Islet of Langerhans (tissue), 1 donor: Measurements from ENCODE around the gene LRRC7.

Experiments used
- FAIRE-seq: peaks from one replicate; lab custom pipeline; 2011; peaks lifted over from hg19 to GRCh38; lab: Jason Lieb, UNC

LRRC7 gene

GRCh38 chr1:69589799-69590198, 22.1 kb downstream of the LRRC7 start:
- FAIRE-seq = no peak

GRCh38 chr1:69592341-69592740, 24.6 kb downstream of the LRRC7 start:
- FAIRE-seq = no peak

DNA sequence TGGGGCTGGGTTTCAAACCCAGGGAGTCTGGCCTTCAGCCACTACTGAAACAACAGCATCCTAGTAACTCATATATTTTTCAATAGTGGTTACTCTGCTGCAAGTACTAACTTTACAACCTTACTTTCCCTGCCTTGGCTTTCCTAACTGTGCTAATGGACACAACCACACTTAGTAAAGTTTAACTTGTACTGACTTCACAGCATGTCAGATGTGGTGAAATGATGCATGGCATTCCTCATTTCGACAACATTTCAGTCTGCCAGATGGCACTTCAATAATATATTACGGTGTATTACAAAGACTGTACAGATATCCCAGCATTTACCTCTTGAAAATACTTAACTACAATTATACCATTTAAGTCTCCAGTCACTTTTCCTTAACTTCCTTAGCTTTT, 27.8 kb downstream of the LRRC7 start:
- no peak for FAIRE-seq

- FAIRE-seq = no peak
Observed at GRCh38 chr1:69611316-69611715, 43.6 kb downstream of the LRRC7 start.

- FAIRE-seq = no peak
Observed at GRCh38 chr1:69613414-69613813, 45.7 kb downstream of the LRRC7 start.

GRCh38 chr1:69638673-69639072, 71.0 kb downstream of the LRRC7 start:
- no peak for FAIRE-seq

DNA sequence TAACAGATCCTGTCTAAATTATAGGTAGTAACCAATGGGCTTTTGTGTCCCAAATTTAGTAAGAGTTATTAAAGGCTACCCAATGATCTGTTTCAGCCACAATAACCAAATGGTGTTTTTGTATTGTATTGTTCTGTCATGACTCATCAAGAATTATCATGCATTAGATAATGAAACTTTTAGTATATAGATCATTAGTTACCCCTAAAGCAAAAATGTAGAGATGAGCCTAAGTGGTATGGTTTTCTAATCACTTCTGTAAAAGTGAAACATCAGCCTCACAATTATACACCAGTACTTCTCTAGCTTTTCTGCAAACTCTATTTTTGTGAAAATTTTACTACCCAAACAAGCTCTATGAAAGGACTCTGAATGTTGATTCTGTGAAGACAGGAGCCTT, 71.4 kb downstream of the LRRC7 start:
- FAIRE-seq = no peak

DNA sequence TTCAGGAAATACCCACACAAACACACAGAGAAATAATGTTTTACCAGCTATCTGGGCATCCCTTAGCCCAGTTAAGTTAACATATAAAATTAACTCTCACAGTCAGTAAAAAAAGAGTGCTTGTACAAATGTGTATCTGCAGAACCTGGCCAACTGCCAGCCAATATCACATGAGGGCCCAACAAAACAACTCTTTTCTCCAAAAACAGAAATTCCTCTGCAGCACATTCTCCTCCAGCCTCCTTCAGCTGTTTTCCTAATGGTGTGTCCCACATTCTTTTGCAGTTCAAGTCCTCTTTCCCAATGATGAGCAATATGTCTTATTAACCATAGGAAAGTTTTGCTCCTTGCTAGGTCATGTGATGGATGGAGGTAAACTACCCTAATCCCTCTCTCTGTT, 75.5 kb downstream of the LRRC7 start:
- no peak for FAIRE-seq

DNA sequence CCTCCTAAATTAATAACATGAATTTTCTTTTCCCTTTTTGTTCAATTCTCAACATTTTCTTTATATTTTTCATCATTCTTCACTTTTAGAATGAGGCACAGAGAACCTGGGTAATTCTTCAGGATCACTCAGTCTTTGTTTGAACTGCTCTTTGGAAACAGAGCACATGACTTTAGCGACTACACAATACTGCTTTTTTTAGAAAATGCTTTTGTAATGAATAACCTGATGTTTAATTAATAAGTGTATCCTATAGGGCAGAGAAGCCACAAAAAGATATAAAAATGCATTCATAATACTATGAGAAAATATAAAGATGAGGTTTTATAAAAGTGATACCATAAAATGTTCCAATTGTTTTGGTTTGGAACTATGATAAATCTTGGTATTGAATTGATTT, 77.8 kb downstream of the LRRC7 start:
- peak; percentile 21 for FAIRE-seq

- no peak for FAIRE-seq
Observed at GRCh38 chr1:69648486-69648885, 80.8 kb downstream of the LRRC7 start.

DNA sequence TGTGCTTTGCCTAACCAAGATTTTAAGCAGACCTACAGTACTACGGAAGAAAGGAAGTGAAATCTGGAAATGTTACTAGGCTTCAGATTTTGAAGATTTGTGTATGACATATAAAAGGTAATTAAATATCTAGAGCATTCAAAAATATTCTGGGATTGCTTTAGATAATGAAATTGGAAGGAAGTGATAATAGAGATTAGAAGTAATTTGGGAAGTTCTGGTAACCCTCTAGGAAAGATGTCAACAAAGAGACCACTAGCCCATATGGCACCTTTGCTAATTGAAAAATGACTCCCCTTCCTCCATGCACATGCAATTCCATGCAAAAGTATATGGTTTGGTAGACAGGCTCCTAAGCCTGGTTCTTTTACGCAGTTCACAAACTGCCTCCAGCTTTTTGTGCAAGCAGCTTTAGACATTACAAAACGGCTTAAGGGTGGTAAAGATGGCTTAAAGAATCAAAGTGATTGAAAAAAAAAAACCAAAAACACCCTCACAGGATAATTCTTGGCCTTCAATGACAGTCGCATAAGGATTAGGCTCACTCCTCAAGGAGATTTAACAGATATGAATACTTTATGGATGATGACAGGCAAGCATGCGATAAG, 81.8 kb downstream of the LRRC7 start:
- no peak for FAIRE-seq

GRCh38 chr1:69650779-69651178, 83.1 kb downstream of the LRRC7 start:
- no peak for FAIRE-seq

- FAIRE-seq = no peak
Observed at GRCh38 chr1:69651656-69652055, 83.9 kb downstream of the LRRC7 start.

DNA sequence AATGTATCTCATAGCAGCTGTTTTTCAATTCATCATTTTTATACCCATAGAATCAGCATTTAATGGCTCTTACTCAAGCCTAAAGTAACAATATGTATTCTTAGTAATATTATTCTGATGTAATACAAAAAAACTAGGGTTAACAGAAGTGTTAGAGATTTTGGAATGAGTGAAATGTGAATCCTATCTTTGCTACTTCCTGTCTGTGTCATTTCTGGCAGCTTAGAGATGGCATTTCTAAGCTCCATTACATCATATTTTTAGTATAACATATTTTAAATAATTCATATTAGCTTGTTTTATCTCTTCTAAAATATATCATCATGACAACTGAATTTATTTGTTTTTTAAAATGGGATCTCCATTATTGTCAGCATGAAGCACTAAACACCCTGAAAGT, 90.2 kb downstream of the LRRC7 start:
- no peak for FAIRE-seq

GRCh38 chr1:69661686-69662085, 94.0 kb downstream of the LRRC7 start:
- no peak for FAIRE-seq

DNA sequence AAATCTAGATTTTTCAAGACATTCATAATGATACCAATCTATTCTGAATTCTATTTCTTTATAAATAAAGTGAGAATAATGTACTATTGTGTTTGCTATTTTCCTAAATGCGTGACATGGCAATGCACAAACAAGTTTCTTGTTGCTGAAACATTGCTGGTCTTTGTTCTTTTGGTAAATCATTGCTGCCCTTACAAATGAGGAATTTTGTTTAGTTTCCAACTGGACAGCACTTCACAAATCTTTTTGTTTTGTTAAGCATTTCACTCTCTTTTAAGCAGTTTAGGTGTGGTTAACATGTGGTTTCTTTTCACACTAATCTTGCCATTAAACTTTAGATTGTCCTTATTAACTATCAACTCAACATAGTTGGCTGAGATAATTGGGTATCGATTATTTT, 94.6 kb downstream of the LRRC7 start:
- FAIRE-seq = no peak

DNA sequence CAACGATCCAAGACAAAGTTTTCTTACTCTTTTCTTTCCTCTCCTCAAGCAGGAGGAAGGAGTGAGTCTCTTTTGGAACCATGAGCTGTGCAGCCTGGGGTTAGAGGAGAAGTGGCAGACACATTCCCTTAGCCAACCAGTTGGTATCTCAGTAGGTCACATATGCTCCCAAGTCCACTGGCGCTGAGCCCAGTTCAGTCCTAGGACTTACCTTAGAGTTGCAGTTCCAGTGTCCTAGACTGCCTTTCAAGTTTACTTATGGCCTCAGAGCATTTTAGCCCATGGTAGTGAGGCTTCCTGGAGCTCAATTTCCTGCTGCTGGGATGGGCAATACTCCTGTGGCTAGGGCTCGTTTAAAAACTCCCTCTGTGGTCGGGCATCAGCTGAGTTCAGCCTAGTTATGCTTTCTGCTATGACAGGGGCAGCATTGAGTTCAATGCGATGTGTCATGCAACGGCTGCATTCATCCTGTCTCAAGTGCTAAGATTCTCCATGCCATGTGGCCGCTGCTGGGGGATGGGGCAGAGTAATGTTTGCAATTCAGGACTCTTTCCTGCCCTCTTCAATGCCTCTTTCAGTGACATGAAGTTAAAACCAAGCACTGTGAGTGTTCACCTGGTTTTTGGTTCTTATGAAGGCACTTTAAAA, 103.8 kb downstream of the LRRC7 start:
- FAIRE-seq = no peak

DNA sequence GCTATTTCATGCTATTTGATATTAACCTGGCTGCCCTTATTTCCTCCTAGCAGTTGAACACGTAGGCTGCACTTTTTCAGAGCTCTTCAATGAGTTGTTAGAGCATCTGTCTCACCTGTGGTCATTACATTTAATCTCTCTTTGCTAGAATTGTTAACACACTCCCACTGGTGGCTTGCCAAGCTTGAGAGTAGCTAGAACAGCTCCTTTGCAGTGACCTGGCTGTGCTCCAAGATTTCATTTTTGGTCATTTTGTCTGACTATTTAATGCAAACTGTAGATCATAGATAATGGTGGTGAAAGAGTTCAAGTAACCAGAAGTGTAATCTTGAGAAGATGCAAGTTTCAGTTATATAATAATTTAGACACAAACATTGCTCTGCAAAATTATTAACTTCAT, 105.6 kb downstream of the LRRC7 start:
- no peak for FAIRE-seq

GRCh38 chr1:69679965-69680364, 112.2 kb downstream of the LRRC7 start:
- FAIRE-seq = no peak

- no peak for FAIRE-seq
Observed at GRCh38 chr1:69686367-69686984, 118.8 kb downstream of the LRRC7 start.

DNA sequence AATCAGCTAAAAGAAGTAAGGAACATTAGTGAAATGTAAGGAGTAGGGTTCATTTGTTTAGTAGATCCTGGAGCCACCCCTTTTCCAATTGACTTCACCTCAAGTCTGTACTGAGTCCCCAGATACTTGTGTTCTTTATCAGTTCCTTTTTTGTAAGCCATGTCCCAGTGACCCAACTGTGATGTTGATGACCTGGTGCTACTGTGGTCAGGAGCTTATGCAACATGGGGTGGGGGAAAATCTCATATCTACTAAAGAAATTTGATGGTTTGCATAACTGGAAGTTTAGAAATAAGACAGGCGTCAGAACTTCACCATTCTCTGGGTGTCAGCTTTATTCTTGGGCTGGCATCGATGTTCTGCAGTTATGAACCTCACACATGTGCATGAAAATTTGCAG, 120.5 kb downstream of the LRRC7 start:
- no peak for FAIRE-seq

- no peak for FAIRE-seq
Observed at GRCh38 chr1:69691179-69691578, 123.5 kb downstream of the LRRC7 start.

DNA sequence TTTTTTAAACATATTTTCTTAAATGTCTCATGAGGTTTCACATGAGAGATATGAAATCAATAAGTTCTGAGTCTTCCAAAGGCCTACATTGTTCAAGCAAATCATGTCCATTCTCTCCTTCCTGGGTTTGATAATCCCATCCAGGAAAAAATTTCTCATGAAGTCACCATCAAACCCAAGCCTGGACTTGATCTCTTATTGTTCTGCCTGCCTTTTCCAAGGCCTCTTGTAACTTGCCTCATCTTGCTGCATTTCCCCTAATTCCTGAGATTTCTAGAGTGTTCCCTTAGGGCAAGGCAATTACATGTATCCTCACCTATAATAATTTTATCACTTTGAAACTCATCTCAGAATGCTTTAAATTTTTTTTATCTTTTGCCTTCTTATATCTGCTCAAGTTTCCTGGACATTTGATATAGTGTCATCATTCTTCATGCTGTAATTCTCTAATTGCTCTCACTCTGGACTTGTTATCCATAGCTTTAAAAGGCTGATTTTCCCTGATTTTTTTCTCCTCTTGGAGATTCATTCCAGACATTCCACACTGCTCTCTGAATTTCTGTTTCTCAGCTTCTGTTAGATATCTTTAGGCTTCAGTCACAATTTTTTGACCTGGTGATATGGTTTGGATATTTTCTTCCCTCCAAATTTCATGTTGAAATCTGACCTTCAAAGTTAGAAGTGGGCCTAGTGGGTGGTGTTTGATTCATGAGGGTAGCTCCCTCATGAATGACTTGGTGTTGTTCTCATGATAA, 126.4 kb downstream of the LRRC7 start:
- no peak for FAIRE-seq
